Central memory CD8-positive, alpha-beta T cell (primary cell): Measurements from ENCODE around the gene SWI5.
A peak's percentile ranks its signal among the peaks of the same experiment; 100 is the strongest.
"Not testable (repeated sequence)": the region's sequence is repeated elsewhere in the genome, so short reads cannot be mapped to it uniquely, and the experiment has no call there.

Source experiments
- ATAC-seq: fragments of 150-1000 bp; cut with Tn5 transposase; replicated peaks from 2 replicates; pipeline ENCODE4 v1.10.0; 2022; ENCODE audit warnings: mild to moderate bottlenecking, moderate FRiP score, moderate number of reproducible peaks; ENCODE audit not compliant: poor library complexity, severe bottlenecking; ENCODE audit errors: extremely low read depth
- DNase-seq, 2 donors: peaks; one replicate each; pipeline ENCODE4 v3.0.0; 2021; ENCODE audit warnings: low spot score in 2 of 2
- H3K27ac Mint-ChIP-seq: one replicate; pipeline ENCODE4 v1.8.0; 2022; ENCODE audit warnings: low read depth, mild to moderate bottlenecking, moderate library complexity, mixed read lengths
- H3K27me3 Mint-ChIP-seq: one replicate; pipeline ENCODE4 v1.8.0; 2022; ENCODE audit warnings: mixed read lengths
- H3K36me3 Mint-ChIP-seq: one replicate; pipeline ENCODE4 v1.8.0; 2022; ENCODE audit warnings: mild to moderate bottlenecking, moderate library complexity, mixed read lengths; ENCODE audit not compliant: insufficient read depth
- H3K4me1 Mint-ChIP-seq: one replicate; pipeline ENCODE4 v1.8.0; 2022; ENCODE audit warnings: mixed read lengths
- H3K4me3 Mint-ChIP-seq: one replicate; pipeline ENCODE4 v1.8.0; 2022; ENCODE audit warnings: mild to moderate bottlenecking, moderate library complexity, mixed read lengths
- H3K9me3 Mint-ChIP-seq: one replicate; pipeline ENCODE4 v1.8.0; 2022; ENCODE audit warnings: mixed read lengths

The SWI5 gene

GRCh38 chr9:128275198-128276007, 673 bp upstream of the SWI5 start, which contains the start of gene GOLGA2:
GOLGA2 (minus strand) TSS chr9:128276007; CDS start chr9:128275976, 31 bp downstream.
- DNase-seq = no peak
- Mint-ChIP-seq H3K27me3 (no peaks in the 10 kb centered on the region), H3K36me3 (peaks cover 18% of the 10 kb centered on the region)

GRCh38 chr9:128276574-128277270, 646 bp downstream of the SWI5 start:
- H3K36me3 Mint-ChIP-seq = peaks cover 20% of the 10 kb centered on the region
- peaks cover 34% of the 10 kb centered on the region for H3K4me1 Mint-ChIP-seq
- no peaks in the 10 kb centered on the region for H3K9me3 Mint-ChIP-seq
- ATAC-seq (no peak), DNase-seq (no peak)
- no peaks in the 10 kb centered on the region for H3K27me3 Mint-ChIP-seq
- H3K27ac Mint-ChIP-seq = peak overlapping the region; percentile 98
- peak overlapping the region; percentile 94 for H3K4me3 Mint-ChIP-seq

More at GRCh38 chr9:128275198-128276007, 673 bp upstream of the SWI5 start, which contains the start of gene GOLGA2:
- Mint-ChIP-seq H3K27ac (peak within 1 kb of the TSS; percentile 98), H3K4me3 (peak within 1 kb of the TSS; percentile 94), H3K9me3 (no peaks in the 10 kb centered on the region), H3K4me1 (peaks cover 34% of the 10 kb centered on the region)
- ATAC-seq = peak; percentile 55

GRCh38 chr9:128279088-128280073, 3.3 kb downstream of the SWI5 start:
- H3K27ac Mint-ChIP-seq, H3K9me3 Mint-ChIP-seq, H3K27me3 Mint-ChIP-seq, H3K4me3 Mint-ChIP-seq, DNase-seq, ATAC-seq: not testable (repeated sequence)
- H3K4me1 Mint-ChIP-seq = peaks cover 26% of the 10 kb centered on the region
- H3K36me3 Mint-ChIP-seq = peaks cover 20% of the 10 kb centered on the region

GRCh38 chr9:128280084-128280622, 4.1 kb downstream of the SWI5 start:
- Mint-ChIP-seq H3K27ac (no peak overlapping the region), H3K4me1 (peaks cover 18% of the 10 kb centered on the region), H3K4me3 (no peak overlapping the region), H3K9me3 (no peaks in the 10 kb centered on the region), H3K27me3 (no peaks in the 10 kb centered on the region), H3K36me3 (peaks cover 18% of the 10 kb centered on the region)
- no peak for DNase-seq
- no peak for ATAC-seq

- peaks cover 1% of the 10 kb centered on the region for H3K4me1 Mint-ChIP-seq
- H3K36me3 Mint-ChIP-seq = peaks cover 6% of the 10 kb centered on the region
- no peak overlapping the region for H3K4me3 Mint-ChIP-seq
- no peaks in the 10 kb centered on the region for H3K27me3 Mint-ChIP-seq
- ATAC-seq = no peak
- no peak overlapping the region for H3K27ac Mint-ChIP-seq
- H3K9me3 Mint-ChIP-seq = no peaks in the 10 kb centered on the region
- DNase-seq = no peak
Measured at GRCh38 chr9:128282500-128282899, 6.4 kb downstream of the SWI5 start.

- no peak overlapping the region for H3K4me3 Mint-ChIP-seq
- H3K9me3 Mint-ChIP-seq = no peaks in the 10 kb centered on the region
- no peak for DNase-seq
- no peaks in the 10 kb centered on the region for H3K27me3 Mint-ChIP-seq
- no peaks in the 10 kb centered on the region for H3K4me1 Mint-ChIP-seq
- H3K36me3 Mint-ChIP-seq = peaks cover 6% of the 10 kb centered on the region
- no peak overlapping the region for H3K27ac Mint-ChIP-seq
- no peak for ATAC-seq
Measured at GRCh38 chr9:128285033-128285784, 9.1 kb downstream of the SWI5 start.

GRCh38 chr9:128286440-128286839, 10.4 kb downstream of the SWI5 start:
- Mint-ChIP-seq H3K36me3 (peaks cover 4% of the 10 kb centered on the region), H3K9me3 (no peaks in the 10 kb centered on the region), H3K27ac (no peak overlapping the region), H3K4me3 (no peak overlapping the region), H3K4me1 (no peaks in the 10 kb centered on the region), H3K27me3 (no peaks in the 10 kb centered on the region)
- no peak for ATAC-seq
- DNase-seq = no peak

GRCh38 chr9:128288273-128289004, 12.4 kb downstream of the SWI5 start:
- Mint-ChIP-seq H3K36me3 (peaks cover 4% of the 10 kb centered on the region), H3K27me3 (no peaks in the 10 kb centered on the region), H3K4me3 (no peak overlapping the region), H3K27ac (no peak overlapping the region), H3K4me1 (no peaks in the 10 kb centered on the region), H3K9me3 (no peaks in the 10 kb centered on the region)
- DNase-seq (no peak), ATAC-seq (no peak)

GRCh38 chr9:128292009-128292408, 15.9 kb downstream of the SWI5 start:
- no peaks in the 10 kb centered on the region for H3K27me3 Mint-ChIP-seq
- ATAC-seq (no peak), DNase-seq (no peak)
- H3K36me3 Mint-ChIP-seq = no peaks in the 10 kb centered on the region
- H3K9me3 Mint-ChIP-seq = no peaks in the 10 kb centered on the region
- H3K4me1 Mint-ChIP-seq = no peaks in the 10 kb centered on the region
- H3K4me3 Mint-ChIP-seq = no peak overlapping the region
- no peak overlapping the region for H3K27ac Mint-ChIP-seq

GRCh38 chr9:128293091-128293490, 17.0 kb downstream of the SWI5 start:
- no peaks in the 10 kb centered on the region for H3K27me3 Mint-ChIP-seq
- no peak overlapping the region for H3K4me3 Mint-ChIP-seq
- H3K36me3 Mint-ChIP-seq = no peaks in the 10 kb centered on the region
- DNase-seq (no peak), ATAC-seq (no peak)
- H3K4me1 Mint-ChIP-seq = no peaks in the 10 kb centered on the region
- H3K9me3 Mint-ChIP-seq = no peaks in the 10 kb centered on the region
- no peak overlapping the region for H3K27ac Mint-ChIP-seq

- ATAC-seq (no peak), DNase-seq (no peak)
- Mint-ChIP-seq H3K27ac (no peak overlapping the region), H3K4me3 (no peak overlapping the region), H3K4me1 (no peaks in the 10 kb centered on the region), H3K36me3 (no peaks in the 10 kb centered on the region), H3K9me3 (no peaks in the 10 kb centered on the region), H3K27me3 (no peaks in the 10 kb centered on the region)
Measured at GRCh38 chr9:128294142-128294541, 18.1 kb downstream of the SWI5 start.
